Ascending aorta (tissue), 2 donors: Measurements from ENCODE around the gene CDC20. TPM values are rescaled to one million over a fixed set of nuclear protein-coding genes. Genes with fewer than 3 reads are reported as not detected.

Experiments
- DNase-seq, 2 donors: peaks; one replicate each; pipeline ENCODE4 v3.0.0-alpha.2; 2019; ENCODE audit warnings: low spot score in 2 of 2
- H3K27ac ChIP-seq, 2 donors: fragments of 200-600 bp; sonication (generic); one replicate each; pipeline ENCODE4 v1.5.1; 2016 to 2017; ENCODE audit warnings: mild to moderate bottlenecking in 1 of 2
- H3K27me3 ChIP-seq: fragments of 200-600 bp; sonication (generic); one replicate; pipeline ENCODE4 v1.5.1; 2017
- H3K36me3 ChIP-seq, 2 donors: fragments of 200-600 bp; sonication (generic); one replicate each; pipeline ENCODE4 v1.5.1; 2016
- H3K4me1 ChIP-seq, 2 donors: fragments of 200-600 bp; sonication (generic); one replicate each; pipeline ENCODE4 v1.5.1; 2016 to 2017; ENCODE audit warnings: mild to moderate bottlenecking in 1 of 2
- H3K4me3 ChIP-seq, 2 donors: fragments of 200-600 bp; sonication (generic); one replicate each; pipeline ENCODE4 v1.5.1; 2016 to 2017; ENCODE audit warnings: mild to moderate bottlenecking in 1 of 2
- H3K9me3 ChIP-seq, 2 donors: fragments of 200-600 bp; sonication (generic); one replicate each; pipeline ENCODE4 v1.5.1; 2016
- CTCF ChIP-seq, 3 experiments: fragments of 200-600 bp in 2 of 3; fragments of 450-650 bp in 1 of 3; sonication (generic) in 2 of 3; IDR thresholded peaks; one replicate each; pipeline ENCODE4 v1.5.1; 2016 to 2019; ENCODE audit warnings: antibody characterized with exemption in 3 of 3, mild to moderate bottlenecking in 1 of 3, moderate library complexity in 1 of 3
- intact Hi-C: fragments of 100-400 bp; cut with DNase I; formaldehyde crosslinking; loops from one replicate; pipeline ENCODE4 v1.15.1; 2023
- total RNA-seq: library from RNA; depleted of rRNA; stranded (reverse); fragments of >200 nt; gene quantifications from one replicate; pipeline ENCODE4 v1.1.0, GENCODE V29; 2016

Gene CDC20
- total RNA-seq, 1 donor from 2014 or later, result not detected

- no peaks in the 10 kb centered on the region for H3K36me3 ChIP-seq
- no peaks in the 10 kb centered on the region for H3K4me1 ChIP-seq
- H3K9me3 ChIP-seq, result no peaks in the 10 kb centered on the region
- H3K27ac ChIP-seq, result peak overlapping the region; percentile 80 to 87
- no peak for TF ChIP-seq CTCF (IDR thresholded peaks at IDR 0.05)
- H3K27me3 ChIP-seq, result no peaks in the 10 kb centered on the region
- intact Hi-C loops, result loop anchor here (1.0 to 5.0 kb wide), 4 partner anchors 9 to 177 kb away; partner anchors contain the start of genes CDC20, CFAP57, EBNA1BP2 and ELOVL1
- peak; percentile 55 to 92 for DNase-seq
- peak overlapping the region; percentile 67 to 73 for H3K4me3 ChIP-seq
Observed at GRCh38 chr1:43348809-43349593, 9.8 kb upstream of the CDC20 start.

DNA sequence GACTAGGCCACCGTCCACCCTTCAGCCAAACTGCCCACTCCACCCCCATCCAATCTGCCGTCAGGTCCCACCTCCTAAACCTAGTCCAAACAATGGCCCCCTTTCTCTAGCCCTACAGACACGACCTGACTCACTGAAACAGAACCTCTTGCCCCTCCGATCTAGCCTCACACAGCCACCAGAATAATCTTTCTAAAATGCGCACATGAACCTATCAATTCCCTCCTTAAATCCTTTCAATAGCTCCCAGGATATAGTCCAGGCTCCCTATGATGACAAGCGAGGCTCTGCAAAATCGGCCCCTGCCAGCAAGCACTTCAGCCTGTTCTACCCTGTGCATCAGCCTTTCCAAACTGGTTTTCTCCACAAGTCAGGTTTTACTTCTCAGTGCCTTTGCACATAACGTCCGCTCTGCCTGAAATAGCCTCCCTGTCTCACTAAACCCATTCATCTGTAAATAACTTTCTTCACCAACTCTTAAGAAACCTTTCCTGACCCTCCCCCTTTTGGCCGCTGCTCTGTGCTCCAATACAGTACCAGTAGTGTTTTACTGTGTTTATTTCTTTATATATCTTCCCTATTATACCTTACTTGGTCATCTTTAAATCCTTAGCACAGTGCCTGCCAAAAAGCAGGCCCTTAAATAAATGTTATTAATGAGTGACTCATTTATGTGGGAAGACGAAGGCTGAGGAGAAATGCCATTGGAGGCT, 9.0 kb upstream of the CDC20 start:
- H3K27me3 ChIP-seq, result no peaks in the 10 kb centered on the region
- no peaks in the 10 kb centered on the region for H3K9me3 ChIP-seq
- DNase-seq, result no peak
- intact Hi-C loops, result loop anchor here (1.0 to 10.0 kb wide), 6 partner anchors 9 to 505 kb away; partner anchors contain the start of genes CDC20, CFAP57, EBNA1BP2 and ELOVL1
- H3K4me3 ChIP-seq, result peak overlapping the region; percentile 67 to 73
- H3K27ac ChIP-seq, result peak overlapping the region; percentile 80 to 87
- H3K4me1 ChIP-seq, result no peaks in the 10 kb centered on the region
- no peaks in the 10 kb centered on the region for H3K36me3 ChIP-seq
- TF ChIP-seq CTCF (IDR thresholded peaks at IDR 0.05), result no peak

- Histone ChIP-seq H3K27ac (no peak overlapping the region), H3K27me3 (no peaks in the 10 kb centered on the region), H3K36me3 (no peaks in the 10 kb centered on the region), H3K4me1 (no peaks in the 10 kb centered on the region), H3K4me3 (no peak overlapping the region), H3K9me3 (no peaks in the 10 kb centered on the region)
- DNase-seq, result no peak
- intact Hi-C loops, result loop anchor here (10.0 kb wide), 2 partner anchors 416 to 506 kb away; partner anchors contain the start of gene ZNF691
- TF ChIP-seq CTCF (IDR thresholded peaks at IDR 0.05), result no peak
Observed at GRCh38 chr1:43350976-43351375, 7.8 kb upstream of the CDC20 start.

GRCh38 chr1:43351421-43352350, 7.1 kb upstream of the CDC20 start:
- no peak for TF ChIP-seq CTCF (IDR thresholded peaks at IDR 0.05)

GRCh38 chr1:43352351-43352705, 6.5 kb upstream of the CDC20 start:
- no peaks in the 10 kb centered on the region for H3K4me1 ChIP-seq
- no peak for TF ChIP-seq CTCF (IDR thresholded peaks at IDR 0.05)
- no peaks in the 10 kb centered on the region for H3K36me3 ChIP-seq
- no peak overlapping the region for H3K27ac ChIP-seq
- no peaks in the 10 kb centered on the region for H3K9me3 ChIP-seq
- intact Hi-C loops, result loop anchor here (10.0 kb wide), 2 partner anchors 418 to 508 kb away; partner anchors contain the start of gene ZNF691
- no peak overlapping the region for H3K4me3 ChIP-seq
- H3K27me3 ChIP-seq, result no peaks in the 10 kb centered on the region
- no peak for DNase-seq

More at GRCh38 chr1:43351421-43352350, 7.1 kb upstream of the CDC20 start:
- Histone ChIP-seq H3K27ac (no peak overlapping the region), H3K27me3 (no peaks in the 10 kb centered on the region), H3K4me3 (no peak overlapping the region), H3K4me1 (no peaks in the 10 kb centered on the region), H3K36me3 (no peaks in the 10 kb centered on the region), H3K9me3 (no peaks in the 10 kb centered on the region)
- intact Hi-C loops, result loop anchor here (10.0 kb wide), 2 partner anchors 417 to 507 kb away; partner anchors contain the start of gene ZNF691
- no peak for DNase-seq
